Activated CD8-positive, alpha-beta memory T cell treated with anti-CD3 and anti-CD28 coated beads for 4 hours (primary cell): ENCODE data around the gene FAM3D.
"Not testable (repeated sequence)": the region's sequence is repeated elsewhere in the genome, so short reads cannot be mapped to it uniquely, and the experiment has no call there.

Experiments used
- DNase-seq, 2 donors: peaks; one replicate each; pipeline ENCODE4 v3.0.0-alpha.2; 2020; ENCODE audit warnings: low read depth in 2 of 2

The FAM3D gene

DNA sequence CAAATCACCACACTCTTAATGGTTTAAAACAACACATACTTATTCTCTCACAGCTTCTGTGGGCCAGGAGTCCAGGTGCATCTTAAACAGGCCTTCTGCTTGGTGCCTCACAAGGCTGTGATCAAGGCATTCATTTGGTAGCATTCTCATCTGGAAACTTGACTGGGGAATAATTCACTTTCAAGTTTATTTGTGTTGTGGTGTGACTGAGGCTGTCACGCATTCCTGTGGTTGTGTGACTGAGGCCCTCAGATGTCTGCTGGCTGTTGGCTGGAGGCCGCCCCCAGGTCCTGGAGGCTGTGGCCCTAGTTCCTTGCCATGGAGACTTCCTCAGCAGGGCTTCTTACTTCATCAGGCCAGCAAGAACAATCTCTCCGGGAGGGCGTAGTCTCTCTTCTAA is 16.9 kb upstream of the FAM3D start:
- no peak for DNase-seq

DNA sequence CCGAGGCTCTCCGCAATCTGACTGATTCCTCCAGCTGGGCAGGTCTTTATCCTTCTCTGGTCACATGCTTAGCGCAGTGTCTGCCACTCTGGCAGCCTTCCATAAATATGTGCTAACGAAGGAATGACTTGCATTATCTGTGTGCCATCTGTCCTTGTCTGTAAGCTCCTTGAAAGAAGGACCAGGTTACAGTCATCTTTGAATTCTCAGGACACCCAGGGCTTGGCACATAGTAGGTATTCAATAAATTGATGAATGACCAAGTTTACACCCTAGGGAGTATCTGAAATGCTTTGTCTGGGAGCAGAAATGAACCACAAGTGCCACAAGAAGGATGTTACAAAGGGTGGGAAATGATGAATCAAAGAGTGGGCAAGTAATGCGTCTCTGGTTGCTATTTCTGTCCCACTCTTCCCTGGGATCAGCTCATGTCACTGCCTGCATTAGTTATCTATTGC is 16.5 kb upstream of the FAM3D start:
- no peak for DNase-seq

DNA sequence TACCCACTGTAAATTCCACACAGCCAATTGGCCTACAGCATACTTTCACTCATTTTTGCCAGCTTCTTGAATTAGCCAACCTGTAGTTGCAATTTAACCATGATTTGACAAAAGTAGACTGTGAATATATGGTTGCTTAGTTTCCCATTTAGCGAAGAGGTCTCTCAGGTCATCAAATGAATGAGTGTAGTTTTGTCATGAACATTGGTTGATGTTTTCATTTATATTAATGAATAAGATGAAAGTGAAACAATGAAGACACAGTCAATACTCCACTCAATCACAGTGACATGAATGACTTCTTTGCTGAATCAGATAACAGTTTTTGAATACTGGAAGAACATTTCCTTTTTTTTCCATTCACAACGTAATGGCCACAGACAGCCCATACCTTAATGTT is 15.3 kb upstream of the FAM3D start:
- DNase-seq, result no peak

DNA sequence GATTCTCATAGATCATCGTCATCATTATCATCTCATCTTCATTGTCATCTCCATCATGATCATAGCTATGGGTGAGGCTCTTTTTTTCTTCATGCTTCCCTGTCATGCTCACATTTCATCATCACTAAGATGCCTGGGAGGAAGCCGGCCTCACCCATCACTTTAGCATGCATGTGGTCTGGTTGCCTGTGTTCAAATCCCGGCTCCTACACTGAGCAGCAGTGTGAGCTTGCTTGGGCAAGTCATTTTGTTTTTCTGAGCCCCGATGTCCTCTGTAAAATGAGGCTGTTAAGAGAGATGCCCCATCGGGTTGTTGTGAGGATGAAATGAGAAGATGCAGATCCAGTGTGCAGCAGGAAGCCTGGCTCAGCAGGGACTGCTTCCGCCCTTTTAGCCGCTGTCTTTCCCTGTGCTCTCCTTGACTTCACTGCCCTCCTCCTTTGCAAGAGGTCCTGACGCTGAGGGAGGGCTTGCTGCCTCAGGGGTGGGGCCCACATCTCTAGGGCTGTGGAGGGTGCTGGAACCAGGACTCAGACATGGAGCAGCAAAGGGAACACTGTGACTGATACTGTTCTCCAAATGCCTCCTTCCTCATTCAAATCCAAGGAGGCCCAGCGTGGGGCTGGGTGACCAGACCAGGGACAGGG is 14.4 kb upstream of the FAM3D start:
- DNase-seq, result no peak

GRCh38 chr3:58679974-58680666 is 13.5 kb upstream of the FAM3D start:
- no peak for DNase-seq

DNA sequence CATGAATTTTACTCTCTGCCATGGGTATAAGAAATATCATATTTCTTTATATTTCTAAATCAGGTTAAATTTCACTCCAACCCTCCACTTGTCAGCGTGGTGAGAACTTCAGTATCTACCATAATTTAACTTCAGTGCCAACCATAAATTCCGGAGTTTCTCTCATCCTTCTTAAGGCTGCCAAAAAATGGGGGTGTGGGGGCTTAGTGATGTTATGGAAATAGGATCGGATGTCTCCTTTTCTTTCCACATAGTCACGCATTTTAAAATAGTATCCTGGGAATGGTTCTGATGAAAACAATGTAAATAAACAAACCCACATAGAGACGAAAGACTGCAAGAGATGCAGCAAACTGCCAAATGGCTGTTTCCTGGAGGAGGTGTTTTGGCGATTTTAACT is 12.9 kb upstream of the FAM3D start:
- DNase-seq, result no peak

GRCh38 chr3:58678177-58678970 is 11.8 kb upstream of the FAM3D start:
- not testable (repeated sequence) for DNase-seq

DNA sequence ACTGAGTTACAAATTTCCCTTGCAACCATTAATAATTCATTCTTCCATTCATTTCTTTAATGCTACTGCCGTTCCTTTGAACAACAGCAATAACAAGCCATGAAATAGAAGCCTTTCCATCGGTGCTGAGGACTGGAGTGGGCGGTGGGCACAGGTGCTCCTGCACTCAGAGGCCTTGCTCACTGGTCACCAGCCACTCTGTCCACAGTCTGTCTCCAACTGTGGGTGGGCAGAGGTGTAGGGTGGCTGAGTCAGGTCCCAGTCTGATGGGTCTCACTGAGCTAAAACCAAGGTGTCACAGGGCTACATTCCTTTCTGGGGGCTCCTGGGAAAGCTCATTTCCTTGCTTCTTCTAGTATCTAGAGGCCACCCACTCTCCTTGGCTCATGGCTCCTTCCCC is 6.3 kb upstream of the FAM3D start:
- DNase-seq, result no peak

GRCh38 chr3:58672451-58672850 is 5.9 kb upstream of the FAM3D start:
- DNase-seq, result no peak

DNA sequence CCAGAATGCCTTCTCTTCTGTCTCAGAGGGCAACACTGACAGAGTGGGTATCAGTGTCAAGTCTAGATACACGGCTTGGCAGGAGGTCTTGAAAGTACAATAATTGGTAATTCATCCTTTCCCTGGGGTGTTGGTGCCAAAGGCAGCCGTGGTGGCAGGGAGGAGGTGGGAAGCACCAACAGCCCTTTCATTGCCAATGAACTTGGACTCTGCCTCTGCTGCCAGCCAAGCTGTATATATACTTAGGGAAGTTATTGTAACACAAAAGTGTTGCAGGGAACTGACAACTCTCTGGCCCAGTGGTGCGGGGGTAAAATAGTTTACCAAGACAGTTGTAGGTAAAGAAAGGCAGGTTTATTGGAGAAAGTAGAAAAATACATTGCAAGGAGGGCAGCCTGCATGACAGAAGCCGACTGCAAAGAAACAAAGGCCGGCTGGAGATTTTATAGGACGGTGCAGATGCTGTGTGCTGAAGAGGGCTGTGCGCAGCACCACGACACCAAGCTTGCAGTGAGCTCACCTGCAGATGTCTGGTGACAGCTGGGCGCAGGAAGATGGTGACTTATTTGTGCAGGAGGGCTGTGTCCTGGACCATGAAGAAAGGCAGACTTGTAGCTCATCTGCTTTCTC is 4.0 kb upstream of the FAM3D start:
- no peak for DNase-seq

GRCh38 chr3:58668247-58668646 is 1.7 kb upstream of the FAM3D start:
- DNase-seq, result no peak

- DNase-seq, result no peak
Observed at GRCh38 chr3:58667704-58668103, 1.1 kb upstream of the FAM3D start.

DNA sequence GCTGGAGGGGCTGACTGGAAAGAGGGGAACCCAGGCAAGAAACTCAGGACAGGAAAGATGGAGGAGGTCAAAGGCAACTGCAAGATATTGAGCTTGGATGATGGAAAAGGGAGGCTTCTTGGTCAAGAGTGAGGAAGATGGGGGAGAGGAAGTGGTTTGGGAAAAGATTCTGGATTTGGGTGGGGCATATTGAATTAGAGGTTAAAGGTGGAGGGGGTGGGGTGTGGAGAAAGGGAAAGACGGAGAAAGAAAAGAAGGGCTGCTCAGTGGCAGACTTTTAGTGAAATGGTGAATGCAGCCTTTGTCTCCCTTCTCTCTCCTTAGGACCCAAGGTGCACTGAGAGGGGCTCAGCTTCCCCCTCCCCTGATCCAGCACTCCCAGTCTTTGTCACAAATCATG is 655 bp upstream of the FAM3D start:
- no peak for DNase-seq

GRCh38 chr3:58665405-58665804 is 1.2 kb downstream of the FAM3D start:
- no peak for DNase-seq

DNA sequence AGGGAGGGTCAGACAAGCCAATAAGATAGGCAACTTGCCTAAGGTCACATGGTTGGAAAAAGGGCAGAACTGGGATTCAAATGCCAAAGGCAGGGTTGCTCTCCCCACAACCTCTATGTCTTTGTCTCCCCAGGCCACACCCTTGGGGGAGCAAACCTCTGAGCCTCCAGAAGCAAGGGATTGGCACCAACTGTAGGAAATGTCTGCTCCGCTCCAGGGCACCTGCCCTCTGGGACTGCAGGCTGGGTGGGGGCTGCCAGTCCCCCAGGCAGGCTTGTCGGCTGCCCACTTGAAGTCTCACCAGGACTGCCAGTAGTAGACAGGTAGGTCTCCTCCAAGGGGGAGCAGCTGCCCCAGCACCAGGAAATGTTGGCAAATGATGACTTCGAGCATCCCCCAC is 2.0 kb downstream of the FAM3D start:
- DNase-seq, result no peak

- no peak for DNase-seq
Observed at GRCh38 chr3:58661836-58662420, 4.6 kb downstream of the FAM3D start.

DNA sequence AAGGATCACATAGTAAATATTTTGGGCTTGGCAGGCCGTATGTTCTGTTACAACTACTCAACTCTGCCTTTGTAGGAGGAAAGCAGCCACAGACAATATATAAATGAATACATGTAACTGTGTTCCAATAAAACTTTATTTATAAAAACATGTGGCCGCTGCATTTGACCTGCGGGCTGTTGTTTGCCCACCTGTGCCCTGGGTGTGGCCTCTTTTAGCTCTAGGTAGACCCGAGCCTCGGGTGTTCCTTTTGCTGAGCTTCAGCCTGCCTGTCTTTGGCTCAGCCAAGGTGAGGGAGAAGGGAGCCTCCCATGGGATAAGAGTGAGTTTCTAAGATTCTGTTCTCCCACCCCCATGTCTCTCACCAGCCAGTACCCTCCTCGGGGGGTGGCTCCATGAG is 5.6 kb downstream of the FAM3D start:
- no peak for DNase-seq

DNA sequence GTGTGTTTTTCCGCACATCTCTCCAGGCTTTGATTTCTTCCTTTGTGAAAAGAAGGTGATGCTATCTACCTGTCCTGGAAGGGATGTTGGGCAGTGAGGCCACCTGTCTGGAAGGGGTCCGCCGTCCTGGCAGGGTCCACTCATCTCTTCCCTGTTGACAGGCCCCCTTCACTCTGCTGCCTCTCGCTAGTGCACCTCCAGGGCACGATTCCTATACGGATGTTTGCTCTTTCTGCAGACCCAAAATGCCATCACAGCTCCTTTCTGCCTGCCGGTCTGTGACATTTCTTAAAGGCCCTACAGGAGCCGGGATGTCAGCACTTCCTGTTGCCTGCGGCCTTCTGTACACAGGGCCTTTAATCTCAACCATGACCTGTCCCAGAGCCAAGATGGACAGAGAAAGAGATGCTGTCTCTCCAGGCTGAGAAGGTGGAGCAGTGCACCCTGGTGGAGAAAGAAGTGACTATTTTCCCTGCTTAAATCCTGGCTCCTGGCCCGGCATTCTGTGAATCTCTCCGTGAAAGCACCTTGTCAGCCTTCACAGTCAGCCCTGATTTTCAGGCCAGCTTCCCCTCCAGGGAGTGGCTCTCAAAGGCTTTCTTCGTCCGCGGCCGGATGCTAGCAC is 7.4 kb downstream of the FAM3D start:
- no peak for DNase-seq

DNA sequence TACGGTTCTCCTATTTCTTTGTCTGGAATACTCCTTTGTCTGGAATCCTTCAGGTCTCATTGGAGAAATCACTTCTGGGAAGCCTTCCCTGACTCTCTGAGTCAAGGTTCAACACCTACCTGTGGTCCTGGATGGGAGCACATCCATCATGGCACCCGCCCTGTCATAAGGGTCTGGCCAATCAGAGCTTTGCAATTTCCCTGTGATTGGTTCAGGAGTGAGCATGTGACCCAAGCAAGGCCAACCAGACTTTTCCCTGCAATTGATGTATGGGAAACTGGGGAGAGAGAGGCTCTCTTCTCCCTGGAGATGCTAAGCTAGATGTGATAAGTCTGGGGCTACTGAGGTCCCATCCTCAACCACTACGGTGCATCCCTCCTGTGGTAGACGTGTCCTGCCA is 8.1 kb downstream of the FAM3D start:
- no peak for DNase-seq

- no peak for DNase-seq
Observed at GRCh38 chr3:58657571-58658141, 8.9 kb downstream of the FAM3D start.

- no peak for DNase-seq
Observed at GRCh38 chr3:58657036-58657520, 9.5 kb downstream of the FAM3D start.
